K562 (cell line): ENCODE data around the gene CLEC3B. TPM values are rescaled to one million over a fixed set of nuclear protein-coding genes. Genes with fewer than 3 reads are reported as not detected.

ENCODE experiments used
- ATAC-seq: fragments of 200-7000 bp; cut with Tn5 transposase; 3 replicates; pipeline ENCODE4 v1.9.1; 2020; ENCODE audit warnings: moderate library complexity
- BruUV-seq: library from RNA; stranded (reverse); fragments of 400-500 nt; replicated peaks from 2 replicates; lab custom pipeline; 2021; lab: Mats Ljungman, UMichigan
- CTCF ChIA-PET: fragments of 300-600 bp; formaldehyde crosslinking; extraction: SDS; loops from one replicate; lab custom pipeline; 2021; ENCODE audit warnings: low intra/inter-chr PET ratio; lab: Yijun Ruan, JAX
- POLR2A ChIA-PET: fragments of 300-600, 350-650 bp; sonication (Branson Sonifier 250); formaldehyde crosslinking; extraction: SDS; loops from one replicate; lab custom pipeline; 2021; ENCODE audit warnings: antibody characterized with exemption, inconsistent platforms; lab: Yijun Ruan, JAX
- DNase-seq, 4 experiments: peaks; one replicate each; pipeline versions ENCODE4 v3.0.0 to v3.0.0-alpha.2; 2011 to 2018; ENCODE audit warnings: low spot score in 3 of 4, mixed read lengths in 3 of 4; ENCODE audit errors: extremely low read depth in 1 of 4
- FAIRE-seq: peaks from 2 replicates; lab custom pipeline; 2011; peaks lifted over from hg19 to GRCh38; lab: Jason Lieb, UNC
- H2AFZ ChIP-seq: 2 replicates; pipeline ENCODE4 v1.6.0; 2011; ENCODE audit warnings: low read depth, low read length, control low read depth, inconsistent platforms
- H3K27ac ChIP-seq: fragments of 200-600 bp; 3 replicates; pipeline ENCODE4 v1.8.0; 2011; ENCODE audit warnings: low read depth, mild to moderate bottlenecking, control low read depth, inconsistent platforms, low read length, moderate library complexity, mixed read lengths; ENCODE audit errors: extremely low read depth
- H3K27me3 ChIP-seq, 2 experiments: fragments of 300-600 bp in 1 of 2; 2 replicates in 1 of 2; 3 replicates in 1 of 2; pipeline versions ENCODE4 v1.6.0 to v1.8.0; 2011; ENCODE audit warnings: inconsistent platforms in 2 of 2, low read length in 2 of 2, mild to moderate bottlenecking in 1 of 2, mixed read lengths in 1 of 2, moderate library complexity in 1 of 2; ENCODE audit not compliant: control insufficient read depth in 2 of 2, insufficient read depth in 2 of 2
- H3K36me3 ChIP-seq: fragments of 300-600 bp; 3 replicates; pipeline ENCODE4 v1.8.0; 2011; ENCODE audit warnings: mild to moderate bottlenecking, low read length, inconsistent platforms; ENCODE audit not compliant: control insufficient read depth, insufficient read depth
- H3K4me1 ChIP-seq, 2 experiments: fragments of 200-600 bp in 1 of 2; replicated peaks in 1 of 2; 2 replicates in 1 of 2; 3 replicates in 1 of 2; pipeline versions ENCODE4 v1.5.1 to v1.8.0; 2011; ENCODE audit warnings: inconsistent platforms in 2 of 2, low read length in 2 of 2, mild to moderate bottlenecking in 1 of 2, mixed read lengths in 1 of 2, moderate library complexity in 1 of 2; ENCODE audit not compliant: control insufficient read depth in 2 of 2, insufficient read depth in 2 of 2
- H3K4me2 ChIP-seq: 2 replicates; pipeline ENCODE4 v1.6.1; 2011; ENCODE audit warnings: low read length, control low read depth, inconsistent platforms, mixed read lengths; ENCODE audit not compliant: insufficient read depth
- H3K4me3 ChIP-seq: fragments of 200-600 bp; sonication (generic), shearing (Covaris generic); 2 replicates; pipeline ENCODE4 v1.5.1; 2016; ENCODE audit warnings: control low read depth, inconsistent platforms
- H3K79me2 ChIP-seq: fragments of 200-600 bp; 3 replicates; pipeline ENCODE4 v1.8.0; 2011; ENCODE audit warnings: low read length, inconsistent platforms; ENCODE audit not compliant: control insufficient read depth, insufficient read depth
- H3K9ac ChIP-seq, 2 experiments: 2 replicates each; pipeline versions ENCODE4 v1.6.0 to v1.6.1; 2011; ENCODE audit warnings: low read depth in 2 of 2, low read length in 2 of 2, control low read depth in 1 of 2, inconsistent platforms in 1 of 2, mild to moderate bottlenecking in 1 of 2, mixed read lengths in 1 of 2; ENCODE audit not compliant: insufficient read depth in 1 of 2
- H3K9me1 ChIP-seq: one replicate; pipeline ENCODE4 v1.6.0; 2011; ENCODE audit warnings: inconsistent platforms, mild to moderate bottlenecking, low read length, moderate library complexity; ENCODE audit not compliant: control insufficient read depth, insufficient read depth
- H3K9me3 ChIP-seq: replicated peaks from 2 replicates; pipeline ENCODE4 v1.5.1; 2011; ENCODE audit warnings: low read depth, low read length, inconsistent platforms; ENCODE audit not compliant: control insufficient read depth, insufficient read depth
- H4K20me1 ChIP-seq: replicated peaks from 2 replicates; pipeline ENCODE4 v1.6.1; 2011; ENCODE audit warnings: low read length, inconsistent platforms, mixed read lengths; ENCODE audit not compliant: control insufficient read depth, insufficient read depth
- FOSL1 ChIP-seq: fragments of 200-800 bp; sonication (Bioruptor generic); conservative IDR thresholded peaks from 2 replicates; pipeline ENCODE4 v1.6.1; 2016; ENCODE audit warnings: missing genetic modification characterization, missing compliant biosample characterization
- HNRNPH1 ChIP-seq: fragments of 200-400 bp; formaldehyde crosslinking; optimal IDR thresholded peaks from 2 replicates; pipeline ENCODE3; 2017; ENCODE audit warnings: low read depth, mild to moderate bottlenecking, low read length, moderate library complexity
- NFE2L1 ChIP-seq: fragments of 450-650 bp; IDR thresholded peaks from 2 replicates; pipeline ENCODE4 v1.6.1; 2016; ENCODE audit warnings: missing genetic modification characterization, low read depth, mild to moderate bottlenecking, missing compliant biosample characterization, moderate library complexity, borderline replicate concordance
- PHF8 ChIP-seq: fragments of 200-600 bp; sonication (generic); IDR thresholded peaks from 2 replicates; pipeline ENCODE4 v1.6.1; 2012; ENCODE audit warnings: mixed run types, mild to moderate bottlenecking, inconsistent platforms, low read length, moderate library complexity, borderline replicate concordance
- PURB ChIP-seq: sonication (generic); formaldehyde crosslinking; IDR thresholded peaks from 2 replicates; pipeline ENCODE4 v1.9.0; 2021; ENCODE audit warnings: low read depth, mild to moderate bottlenecking, missing genetic modification reagents
- ZNF174 ChIP-seq: fragments of 250-450 bp; sonication (Bioruptor Pico); IDR thresholded peaks from 2 replicates; pipeline ENCODE4 v1.4.0; 2020; ENCODE audit warnings: mild to moderate bottlenecking
- ZZZ3 ChIP-seq: fragments of 450-650 bp; IDR thresholded peaks from 2 replicates; pipeline ENCODE4 v1.6.1; 2016; ENCODE audit warnings: antibody characterized with exemption, mild to moderate bottlenecking, moderate library complexity
- WGBS: fragments of 100-300 bp; shearing (Covaris generic); methylation state at CpG from one replicate; pipeline ENCODE4 v1.1.6; 2016; ENCODE audit warnings: low coverage, mixed read lengths; ENCODE audit not compliant: insufficient coverage; ENCODE audit errors: missing lambda C conversion rate; 5-methylcytosine and 5-hydroxymethylcytosine counted together
- in situ Hi-C: fragments of 300-500 bp; cut with MboI; formaldehyde crosslinking; loops from 4 replicates; pipeline ENCODE4 v1.15.0; 2018; ENCODE audit warnings: inconsistent platforms, mixed read lengths
- intact Hi-C: fragments of 100-400 bp; cut with micrococcal nuclease; formaldehyde crosslinking; loops from 2 replicates; pipeline ENCODE4 v1.14.2; 2022
- polyA plus RNA-seq, 8 experiments: library from polyadenylated mRNA; depleted of rRNA in 4 of 8; stranded (reverse) in 5 of 8; unstranded in 3 of 8; fragments of >200 nt; fragmentation: Nextera tagmentation in 2 of 8; fragmentation: Illumina TruSeq in 1 of 8; extraction: Ambion mirVana in 2 of 8; extraction: Trizol in 1 of 8; gene quantifications; 2 replicates each; pipeline versions ENCODE4 v1.2.1 to v1.2.3, GENCODE V29; 2011 to 2014; ENCODE audit warnings: inconsistent platforms in 1 of 8, missing spikeins in 1 of 8
- total RNA-seq, 7 experiments: library from RNA; depleted of rRNA in 6 of 7; stranded (reverse); fragments of >200 nt in 6 of 7; fragmentation: Illumina TruSeq in 2 of 7; extraction: Trizol in 2 of 7; gene quantifications; 2 replicates each; pipeline versions ENCODE4 v1.2.1 to v1.2.3, GENCODE V29; 2011 to 2021; ENCODE audit warnings: low replicate concordance in 1 of 7

Gene CLEC3B
- total and polyA plus RNA-seq, 9 of the 15 experiments (the other 6 are each of a cell fraction or from before 2014, with no cell fraction given) = not detected

- H3K36me3 ChIP-seq = no peaks in the 10 kb centered on the region
- H3K79me2 ChIP-seq = no peaks in the 10 kb centered on the region
- H3K27me3 ChIP-seq = no peaks in the 10 kb centered on the region
- H3K27ac ChIP-seq = no peak overlapping the region
- H2AFZ ChIP-seq = no peak overlapping the region
- peak; percentile 42; the same call in 1 of the 3 replicates for ATAC-seq
- TF ChIP-seq NFE2L1 (tag) (no peak), HNRNPH1 (no peak), PURB (CRISPR knock-in tag) (no peak), FOSL1 (tag) (no peak), PHF8 (no peak), ZNF174 (CRISPR knock-in tag) (no peak), ZZZ3 (no peak)
- no peaks in the 10 kb centered on the region for H3K9me3 ChIP-seq
- no peaks in the 10 kb centered on the region for H3K9me1 ChIP-seq
- in situ Hi-C loops = no loop called here
- POLR2A ChIA-PET = interaction anchor here (0.5 to 1.1 kb wide), 3 partner anchors 8 to 65 kb away, joined by 3 read pairs; no protein-coding TSS in a partner anchor
- H4K20me1 ChIP-seq = 0 out of 2 replicates have a peak, but pooled peaks cover 5% of the 10 kb centered on the region
- DNase-seq = no peak
- no peak overlapping the region for H3K9ac ChIP-seq
- intact Hi-C loops = loop anchor here (5.0 kb wide), 1 partner anchor 104 kb away; no protein-coding TSS in a partner anchor
- WGBS = 57% methylated on average over 12 of the region's 12 CpGs
- no peak overlapping the region for H3K4me3 ChIP-seq
- CTCF ChIA-PET = no interaction called here
- H3K4me2 ChIP-seq = no peak overlapping the region
- peaks cover 4 to 9% of the 10 kb centered on the region in 2 experiments; a peak in 3 of 5 replicates for H3K4me1 ChIP-seq
- no TSS peak for BruUV-seq
- no peak for FAIRE-seq
These were observed 4.4 kb upstream of the CLEC3B start for GRCh38 chr3:45021524-45022297.
